HG02763 (cell line): ENCODE measurements around the gene PARVA.
"Not testable (repeated sequence)": the region's sequence is repeated elsewhere in the genome, so short reads cannot be mapped to it uniquely, and the experiment has no call there.

Source experiments
- ATAC-seq: cut with Tn5 transposase; IDR thresholded peaks from one replicate; pipeline ENCODE4 v1.9.1; 2021; ENCODE audit warnings: mild to moderate bottlenecking, moderate library complexity; ENCODE audit not compliant: unreplicated experiment

PARVA gene

GRCh38 chr11:12377106-12377823 lies at the start of gene PARVA:
TSS of gene PARVA (plus strand) at chr11:12377571. CDS start at chr11:12377648, 77 bp downstream.
- ATAC-seq = no peak

GRCh38 chr11:12329169-12329568 lies 48.2 kb upstream of the PARVA start:
- no peak for ATAC-seq

- no peak for ATAC-seq
These were observed 47.6 kb upstream of the PARVA start for GRCh38 chr11:12329797-12330196.

GRCh38 chr11:12330485-12331231 lies 46.7 kb upstream of the PARVA start:
- ATAC-seq = no peak

GRCh38 chr11:12331239-12331874 lies 46.0 kb upstream of the PARVA start:
- ATAC-seq = no peak

- ATAC-seq = no peak
These were observed 33.8 kb upstream of the PARVA start for GRCh38 chr11:12343526-12343925.

- ATAC-seq = no peak
These were observed 23.8 kb upstream of the PARVA start for GRCh38 chr11:12353534-12353933.

GRCh38 chr11:12354750-12355545 lies 22.4 kb upstream of the PARVA start:
- ATAC-seq = no peak

GRCh38 chr11:12356944-12357655 lies 20.3 kb upstream of the PARVA start:
- no peak for ATAC-seq

GRCh38 chr11:12357697-12358096 lies 19.7 kb upstream of the PARVA start:
- not testable (repeated sequence) for ATAC-seq

- no peak for ATAC-seq
These were observed 18.8 kb upstream of the PARVA start for GRCh38 chr11:12358302-12359188.

GRCh38 chr11:12359761-12360160 lies 17.6 kb upstream of the PARVA start:
- no peak for ATAC-seq

- ATAC-seq = no peak
These were observed 15.7 kb upstream of the PARVA start for GRCh38 chr11:12361682-12362081.

- ATAC-seq = no peak
These were observed 14.5 kb upstream of the PARVA start for GRCh38 chr11:12362857-12363256.

- ATAC-seq = no peak
These were observed 14.0 kb upstream of the PARVA start for GRCh38 chr11:12363373-12363772.

GRCh38 chr11:12365965-12366575 lies 11.3 kb upstream of the PARVA start:
- not testable (repeated sequence) for ATAC-seq

- ATAC-seq = not testable (repeated sequence)
These were observed 10.3 kb upstream of the PARVA start for GRCh38 chr11:12367057-12367456.

GRCh38 chr11:12372111-12372510 lies 5.3 kb upstream of the PARVA start:
- no peak for ATAC-seq

- ATAC-seq = no peak
These were observed 1.7 kb upstream of the PARVA start for GRCh38 chr11:12375720-12376119.
